Measurements from ENCODE around the gene PCDHGB5. TPM values are rescaled to one million over a fixed set of nuclear protein-coding genes. Genes with fewer than 3 reads are reported as not detected.

Gene PCDHGB5
- total RNA-seq, 1 donor from 2014 or later = 1.5 TPM

DNA sequence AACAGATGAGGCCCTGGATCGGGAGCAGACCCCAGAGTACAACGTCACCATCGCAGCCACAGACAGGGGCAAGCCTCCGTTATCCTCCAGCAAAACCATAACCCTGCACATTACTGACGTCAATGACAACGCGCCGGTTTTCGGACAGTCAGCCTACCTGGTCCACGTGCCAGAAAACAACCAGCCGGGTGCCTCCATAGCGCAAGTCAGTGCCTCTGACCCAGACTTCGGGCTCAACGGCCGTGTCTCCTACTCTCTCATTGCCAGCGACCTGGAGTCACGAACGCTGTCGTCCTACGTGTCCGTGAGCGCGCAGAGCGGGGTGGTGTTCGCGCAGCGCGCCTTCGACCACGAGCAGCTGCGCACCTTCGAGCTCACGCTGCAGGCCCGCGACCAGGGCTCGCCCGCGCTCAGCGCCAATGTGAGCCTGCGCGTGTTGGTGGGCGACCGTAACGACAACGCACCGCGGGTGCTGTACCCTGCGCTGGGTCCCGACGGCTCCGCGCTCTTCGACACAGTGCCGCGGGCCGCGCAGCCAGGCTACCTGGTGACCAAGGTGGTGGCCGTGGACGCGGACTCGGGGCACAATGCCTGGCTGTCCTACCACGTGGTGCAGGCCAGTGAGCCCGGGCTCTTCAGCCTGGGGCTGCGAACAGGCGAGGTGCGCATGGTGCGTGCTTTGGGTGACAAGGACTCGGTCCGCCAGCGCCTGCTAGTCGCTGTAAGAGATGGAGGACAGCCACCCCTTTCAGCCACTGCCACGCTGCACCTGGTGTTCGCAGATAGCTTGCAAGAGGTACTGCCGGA is 21.5 kb downstream of the PCDHGB5 start:
- no peak for TF ChIP-seq CTCF (conservative IDR thresholded peaks at IDR 0.05)
- Mint-ChIP-seq H3K36me3 (ENCODE audit: low read depth) (peaks cover 78% of the 10 kb centered on the region), H3K4me3 (peak overlapping the region; percentile 47), H3K27ac (ENCODE audit: unreplicated experiment) (no peak overlapping the region), H3K27me3 (ENCODE audit: low read depth) (peaks cover 7% of the 10 kb centered on the region), H3K9me3 (peaks cover 37% of the 10 kb centered on the region), H3K4me1 (peaks cover 3% of the 10 kb centered on the region)
- no peak for DNase-seq (ENCODE audit: low read depth, low spot score)

GRCh38 chr5:141420855-141421488 is 23.2 kb downstream of the PCDHGB5 start, which contains the start of gene PCDHGA11:
PCDHGA11 (plus strand) TSS chr5:141421051; CDS start chr5:141421228, 177 bp downstream.
- peaks cover 30% of the 10 kb centered on the region for H3K9me3 Mint-ChIP-seq
- H3K27ac Mint-ChIP-seq (ENCODE audit: unreplicated experiment) = no peak within 1 kb of the TSS
- H3K36me3 Mint-ChIP-seq (ENCODE audit: low read depth) = peaks cover 80% of the 10 kb centered on the region
- TF ChIP-seq CTCF (conservative IDR thresholded peaks at IDR 0.05) = peak; percentile 61
- H3K4me1 Mint-ChIP-seq = no peaks in the 10 kb centered on the region
- no peak for DNase-seq (ENCODE audit: low read depth, low spot score)
- H3K27me3 Mint-ChIP-seq (ENCODE audit: low read depth) = peaks cover 5% of the 10 kb centered on the region
- H3K4me3 Mint-ChIP-seq = peak within 1 kb of the TSS; percentile 75

GRCh38 chr5:141421489-141421855 is 23.7 kb downstream of the PCDHGB5 start:
- DNase-seq (ENCODE audit: low read depth, low spot score) = no peak
- Mint-ChIP-seq H3K9me3 (peaks cover 26% of the 10 kb centered on the region), H3K36me3 (ENCODE audit: low read depth) (peaks cover 81% of the 10 kb centered on the region), H3K4me1 (no peaks in the 10 kb centered on the region), H3K27ac (ENCODE audit: unreplicated experiment) (no peak overlapping the region), H3K27me3 (ENCODE audit: low read depth) (peaks cover 5% of the 10 kb centered on the region), H3K4me3 (no peak overlapping the region)
- no peak for TF ChIP-seq CTCF (conservative IDR thresholded peaks at IDR 0.05)

DNA sequence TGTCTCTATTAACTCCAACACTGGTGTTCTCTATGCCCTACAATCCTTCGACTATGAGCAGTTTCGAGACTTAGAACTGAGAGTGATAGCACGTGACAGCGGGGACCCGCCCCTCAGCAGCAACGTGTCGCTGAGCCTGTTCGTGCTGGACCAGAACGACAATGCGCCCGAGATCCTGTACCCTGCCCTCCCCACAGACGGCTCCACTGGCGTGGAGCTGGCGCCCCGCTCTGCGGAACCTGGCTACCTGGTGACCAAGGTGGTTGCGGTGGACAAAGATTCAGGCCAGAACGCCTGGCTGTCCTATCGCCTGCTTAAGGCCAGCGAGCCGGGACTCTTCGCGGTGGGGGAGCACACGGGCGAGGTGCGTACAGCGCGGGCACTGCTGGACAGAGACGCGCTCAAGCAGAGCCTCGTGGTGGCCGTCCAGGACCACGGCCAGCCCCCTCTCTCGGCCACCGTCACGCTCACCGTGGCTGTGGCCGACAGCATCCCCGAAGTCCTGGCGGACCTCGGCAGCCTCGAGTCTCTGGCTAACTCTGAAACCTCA is 25.1 kb downstream of the PCDHGB5 start:
- H3K9me3 Mint-ChIP-seq = peaks cover 32% of the 10 kb centered on the region
- H3K4me1 Mint-ChIP-seq = no peaks in the 10 kb centered on the region
- no peak for DNase-seq (ENCODE audit: low read depth, low spot score)
- H3K4me3 Mint-ChIP-seq = peak overlapping the region; percentile 51
- H3K27ac Mint-ChIP-seq (ENCODE audit: unreplicated experiment) = no peak overlapping the region
- H3K27me3 Mint-ChIP-seq (ENCODE audit: low read depth) = peaks cover 5% of the 10 kb centered on the region
- H3K36me3 Mint-ChIP-seq (ENCODE audit: low read depth) = peaks cover 84% of the 10 kb centered on the region
- no peak for TF ChIP-seq CTCF (conservative IDR thresholded peaks at IDR 0.05)

DNA sequence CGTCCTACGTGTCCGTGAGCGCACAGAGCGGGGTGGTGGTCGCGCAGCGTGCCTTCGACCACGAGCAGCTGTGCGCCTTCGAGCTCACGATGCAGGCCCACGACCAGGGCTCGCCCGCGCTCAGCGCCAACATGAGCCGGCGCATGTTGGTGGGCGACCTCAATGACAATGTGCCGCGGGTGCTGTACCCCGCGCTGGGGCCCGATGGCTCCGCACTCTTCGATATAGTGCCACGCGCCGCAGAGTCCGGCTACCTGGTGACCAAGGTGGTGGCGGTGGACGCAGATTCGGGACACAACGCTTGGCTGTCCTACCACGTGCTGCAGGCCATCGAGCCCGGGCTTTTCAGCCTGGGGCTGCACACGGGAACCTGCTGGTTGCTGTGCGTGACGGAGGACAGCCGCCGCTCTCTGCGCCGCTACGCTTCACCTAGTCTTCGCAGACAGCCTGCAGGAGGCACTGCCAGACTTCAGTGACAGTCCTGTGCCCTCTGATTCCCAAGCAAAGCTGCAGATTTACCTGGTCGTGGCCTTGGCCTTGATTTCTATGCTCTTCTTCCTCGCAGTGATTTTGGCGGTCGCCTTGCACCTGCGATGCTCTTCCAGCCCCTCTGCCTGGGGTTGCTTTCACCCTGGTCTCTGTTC is 30.2 kb downstream of the PCDHGB5 start:
- no peak for DNase-seq (ENCODE audit: low read depth, low spot score)
- TF ChIP-seq CTCF (conservative IDR thresholded peaks at IDR 0.05) = no peak
- Mint-ChIP-seq H3K27me3 (ENCODE audit: low read depth) (no peaks in the 10 kb centered on the region), H3K27ac (ENCODE audit: unreplicated experiment) (no peak overlapping the region), H3K36me3 (ENCODE audit: low read depth) (peaks cover 84% of the 10 kb centered on the region), H3K4me3 (peak overlapping the region; percentile 73), H3K9me3 (peaks cover 28% of the 10 kb centered on the region), H3K4me1 (no peaks in the 10 kb centered on the region)

All from neural crest cell (in vitro differentiated cells).